A549 treated with CORT108297 at 1 μM for 4 hours (cell line): ENCODE measurements around the gene THAP3. TPM values are rescaled to one million over a fixed set of nuclear protein-coding genes. Genes with fewer than 3 reads are reported as not detected.

Source experiments
- total RNA-seq: library from RNA; stranded (reverse); fragments of 200-300 nt; extraction: Qiagen RNA extraction; gene quantifications from 5 replicates; pipeline ENCODE4 v1.2.3, GENCODE V29; 2022

Gene THAP3
- 15.0 to 18.6 TPM (median 17.9 TPM) in 5 replicates for total RNA-seq

DNA sequence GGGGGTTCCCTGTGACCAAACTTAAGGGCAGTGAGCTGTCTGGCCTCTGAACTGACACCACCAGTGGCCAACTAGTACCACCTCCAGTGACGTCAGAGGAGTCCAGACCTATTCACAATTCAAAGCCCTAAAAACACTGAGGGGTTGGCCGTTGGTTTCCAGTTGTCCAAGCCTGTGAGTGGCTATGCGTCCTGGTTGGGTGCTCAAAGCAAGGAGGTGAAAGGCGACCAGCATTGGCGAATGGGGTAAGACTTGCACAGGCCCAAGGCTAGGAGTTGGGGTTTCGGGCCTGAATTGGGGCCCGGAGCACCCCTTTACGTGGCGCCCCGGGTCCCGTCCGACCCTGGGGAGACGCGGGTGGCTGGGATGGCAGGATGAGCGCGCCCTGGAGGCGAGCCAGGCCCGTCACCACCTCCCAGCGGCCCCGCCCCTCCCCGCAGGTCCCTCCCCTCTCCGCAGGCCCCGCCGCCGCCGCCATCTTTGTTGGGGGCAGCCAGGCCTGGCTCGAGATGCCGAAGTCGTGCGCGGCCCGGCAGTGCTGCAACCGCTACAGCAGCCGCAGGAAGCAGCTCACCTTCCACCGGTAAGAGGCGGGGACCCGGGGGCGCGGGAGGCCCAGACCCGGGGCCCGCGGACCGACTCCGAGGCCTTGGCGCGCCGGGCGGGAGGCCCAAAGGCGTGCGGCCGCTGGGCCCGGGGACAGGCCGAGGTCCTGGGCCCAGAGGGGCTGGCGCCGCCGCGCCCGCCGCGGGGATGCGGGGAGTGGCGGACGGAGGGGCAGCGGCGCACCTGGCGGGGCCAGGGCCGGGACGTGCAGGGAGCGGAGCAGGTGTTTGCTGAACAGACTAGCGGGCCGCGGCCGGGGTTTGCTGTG lies at the start of gene THAP3:
Gene THAP3, plus strand, starts transcription at position 159 of the 874 bp plus-strand sequence. Its CDS starts 351 bp downstream, at position 510.

GRCh38 chr1:6579374-6580118 lies 45.1 kb upstream of the THAP3 start, which contains the start of gene ZBTB48:
ZBTB48 (plus strand) TSS chr1:6579994; CDS start chr1:6580610, 616 bp downstream.

DNA sequence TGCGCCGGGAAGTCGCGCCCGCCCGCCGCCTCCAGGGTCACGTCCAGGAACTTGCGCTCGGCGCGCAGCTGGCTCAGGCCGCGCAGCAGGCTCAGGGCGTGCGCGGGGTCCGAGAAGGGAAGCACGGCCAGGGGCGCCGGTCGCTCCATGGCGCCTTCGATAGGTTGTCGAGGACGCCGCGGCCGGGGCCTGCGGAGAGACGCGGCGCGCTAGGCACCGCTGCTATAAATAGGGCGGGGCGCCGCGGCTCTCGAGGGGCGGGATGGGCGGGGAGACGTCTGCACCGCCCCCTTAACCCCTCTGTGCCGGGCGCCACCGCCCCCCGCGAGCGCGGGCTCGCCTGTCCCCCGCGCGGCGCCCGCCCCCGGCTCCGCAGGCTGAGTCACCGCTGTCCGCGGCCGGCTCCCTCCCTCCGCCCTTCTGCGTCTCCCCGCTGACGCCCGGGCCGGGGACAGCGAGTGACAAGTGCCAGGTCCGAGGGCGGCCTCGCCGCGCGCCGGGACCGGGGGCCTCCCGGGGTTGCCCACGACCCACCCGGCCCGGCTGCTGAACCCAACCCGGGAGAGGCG lies 21.9 kb upstream of the THAP3 start, which contains the start of gene KLHL21:
Gene KLHL21, minus strand, starts transcription at position 201 of the 569 bp plus-strand sequence. Its CDS starts 52 bp downstream, at position 149.

GRCh38 chr1:6613361-6614018 lies 11.2 kb upstream of the THAP3 start, which contains the start of gene PHF13:
PHF13 (plus strand) TSS chr1:6613731; CDS start chr1:6614067, 336 bp downstream.

Other genes with a start within 250 kb of the THAP3 start
- 57.8 to 83.1 TPM (median 78.4 TPM) in 5 replicates for gene ACOT7, start 231.1 kb upstream of the THAP3 start, total RNA-seq
- 2.2 to 4.6 TPM (median 4.1 TPM) in 5 replicates for gene HES2, start 204.9 kb upstream of the THAP3 start, total RNA-seq
- 0.27 to 0.89 TPM (median 0.61 TPM) in 5 replicates for gene ESPN, start 200.1 kb upstream of the THAP3 start, total RNA-seq
- 2.4 to 3.9 TPM (median 3.5 TPM) in 5 replicates for gene TNFRSF25, start 158.7 kb upstream of the THAP3 start, total RNA-seq
- 2.4 to 4.5 TPM (median 3.2 TPM) in 5 replicates for gene PLEKHG5, start 133.2 kb upstream of the THAP3 start, total RNA-seq
- 3.4 to 4.8 TPM (median 3.9 TPM) in 5 replicates for gene NOL9, start 70.4 kb upstream of the THAP3 start, total RNA-seq
- gene TAS1R1, start 69.6 kb upstream of the THAP3 start, total RNA-seq: not detected in 5 replicates
- gene ZBTB48, start 44.9 kb upstream of the THAP3 start, total RNA-seq: 8.5 to 16.2 TPM (median 14.0 TPM) in 5 replicates
- gene KLHL21, start 22.0 kb upstream of the THAP3 start, total RNA-seq: 17.3 to 35.2 TPM (median 27.0 TPM) in 5 replicates
- 8.0 to 10.4 TPM (median 9.8 TPM) in 5 replicates for gene PHF13, start 11.1 kb upstream of the THAP3 start, total RNA-seq
- gene DNAJC11, start 76.9 kb downstream of the THAP3 start, total RNA-seq: 32.3 to 38.6 TPM (median 34.8 TPM) in 5 replicates
- gene CAMTA1, start 160.6 kb downstream of the THAP3 start, total RNA-seq: 61.2 to 73.5 TPM (median 64.1 TPM) in 5 replicates